ENCODE results near the gene KIAA1217. TPM values are rescaled to one million over a fixed set of nuclear protein-coding genes. Genes with fewer than 3 reads are reported as not detected.

KIAA1217 gene
- total RNA-seq, 1 experiment from 2014 or later, result 76.2 TPM

GRCh38 chr10:24313283-24313682 lies 104.3 kb downstream of the KIAA1217 start:
- intact Hi-C loops (cut with micrococcal nuclease; ENCODE audit: unreplicated experiment), result no loop called here
- no TSS peak for BruUV-seq (replicated peaks)
- no peak for DNase-seq (ENCODE audit: low spot score)
- H3K27me3 ChIP-seq (replicated peaks; ENCODE audit: insufficient read depth, low read depth, low read length, poor library complexity), result no peaks in the 10 kb centered on the region
- H3K27ac ChIP-seq (ENCODE audit: low read depth, low read length, poor library complexity, severe bottlenecking), result no peak overlapping the region
- ChIA-PET POLR2A (ENCODE audit: low non-redundant PET) (no interaction called here), CTCF (no interaction called here)
- no peaks in the 10 kb centered on the region for H3K4me1 ChIP-seq (ENCODE audit: insufficient read depth, low read length, poor library complexity, severe bottlenecking)
- TF ChIP-seq CTCF (conservative IDR thresholded peaks at IDR 0.05; ENCODE audit: low read depth, low read length) (no peak), EZH2 (IDR thresholded peaks at IDR 0.05; ENCODE audit: borderline replicate concordance, low read depth, low read length, poor library complexity, severe bottlenecking) (no peak)
- no peaks in the 10 kb centered on the region for H3K36me3 ChIP-seq (ENCODE audit: insufficient read depth, low read length, poor library complexity, severe bottlenecking)
- no peaks in the 10 kb centered on the region for H3K9me3 ChIP-seq (ENCODE audit: low read depth, low read length, poor library complexity, severe bottlenecking)
- no peak overlapping the region for H3K4me3 ChIP-seq (ENCODE audit: low read depth, low read length, poor library complexity, severe bottlenecking)

GRCh38 chr10:24315211-24315610 lies 106.3 kb downstream of the KIAA1217 start:
- no TSS peak for BruUV-seq (replicated peaks)
- TF ChIP-seq EZH2 (IDR thresholded peaks at IDR 0.05; ENCODE audit: borderline replicate concordance, low read depth, low read length, poor library complexity, severe bottlenecking), result no peak
- no peak for TF ChIP-seq CTCF (conservative IDR thresholded peaks at IDR 0.05; ENCODE audit: low read depth, low read length)
- Histone ChIP-seq H3K36me3 (ENCODE audit: insufficient read depth, low read length, poor library complexity, severe bottlenecking) (no peaks in the 10 kb centered on the region), H3K4me3 (ENCODE audit: low read depth, low read length, poor library complexity, severe bottlenecking) (no peak overlapping the region), H3K27me3 (replicated peaks; ENCODE audit: insufficient read depth, low read depth, low read length, poor library complexity) (no peaks in the 10 kb centered on the region), H3K9me3 (ENCODE audit: low read depth, low read length, poor library complexity, severe bottlenecking) (no peaks in the 10 kb centered on the region), H3K27ac (ENCODE audit: low read depth, low read length, poor library complexity, severe bottlenecking) (no peak overlapping the region), H3K4me1 (ENCODE audit: insufficient read depth, low read length, poor library complexity, severe bottlenecking) (peaks cover 11% of the 10 kb centered on the region)
- intact Hi-C loops (cut with micrococcal nuclease; ENCODE audit: unreplicated experiment), result no loop called here
- ChIA-PET CTCF (no interaction called here), POLR2A (ENCODE audit: low non-redundant PET) (no interaction called here)
- DNase-seq (ENCODE audit: low spot score), result no peak

- no TSS peak for BruUV-seq (replicated peaks)
These were observed 109.6 kb downstream of the KIAA1217 start for GRCh38 chr10:24318517-24318916.

More at GRCh38 chr10:24318517-24318916, 109.6 kb downstream of the KIAA1217 start:
- ChIA-PET POLR2A (ENCODE audit: low non-redundant PET) (no interaction called here), CTCF (no interaction called here)
- H3K36me3 ChIP-seq (ENCODE audit: insufficient read depth, low read length, poor library complexity, severe bottlenecking), result no peaks in the 10 kb centered on the region
- peaks cover 16% of the 10 kb centered on the region for H3K4me1 ChIP-seq (ENCODE audit: insufficient read depth, low read length, poor library complexity, severe bottlenecking)
- TF ChIP-seq EZH2 (IDR thresholded peaks at IDR 0.05; ENCODE audit: borderline replicate concordance, low read depth, low read length, poor library complexity, severe bottlenecking), result no peak
- TF ChIP-seq CTCF (conservative IDR thresholded peaks at IDR 0.05; ENCODE audit: low read depth, low read length), result no peak
- no peak overlapping the region for H3K4me3 ChIP-seq (ENCODE audit: low read depth, low read length, poor library complexity, severe bottlenecking)
- DNase-seq (ENCODE audit: low spot score), result no peak
- intact Hi-C loops (cut with micrococcal nuclease; ENCODE audit: unreplicated experiment), result no loop called here
- H3K9me3 ChIP-seq (ENCODE audit: low read depth, low read length, poor library complexity, severe bottlenecking), result no peaks in the 10 kb centered on the region
- H3K27me3 ChIP-seq (replicated peaks; ENCODE audit: insufficient read depth, low read depth, low read length, poor library complexity), result no peaks in the 10 kb centered on the region
- no peak overlapping the region for H3K27ac ChIP-seq (ENCODE audit: low read depth, low read length, poor library complexity, severe bottlenecking)
